ENCODE results near the gene ABHD14A.

The ABHD14A gene

DNA sequence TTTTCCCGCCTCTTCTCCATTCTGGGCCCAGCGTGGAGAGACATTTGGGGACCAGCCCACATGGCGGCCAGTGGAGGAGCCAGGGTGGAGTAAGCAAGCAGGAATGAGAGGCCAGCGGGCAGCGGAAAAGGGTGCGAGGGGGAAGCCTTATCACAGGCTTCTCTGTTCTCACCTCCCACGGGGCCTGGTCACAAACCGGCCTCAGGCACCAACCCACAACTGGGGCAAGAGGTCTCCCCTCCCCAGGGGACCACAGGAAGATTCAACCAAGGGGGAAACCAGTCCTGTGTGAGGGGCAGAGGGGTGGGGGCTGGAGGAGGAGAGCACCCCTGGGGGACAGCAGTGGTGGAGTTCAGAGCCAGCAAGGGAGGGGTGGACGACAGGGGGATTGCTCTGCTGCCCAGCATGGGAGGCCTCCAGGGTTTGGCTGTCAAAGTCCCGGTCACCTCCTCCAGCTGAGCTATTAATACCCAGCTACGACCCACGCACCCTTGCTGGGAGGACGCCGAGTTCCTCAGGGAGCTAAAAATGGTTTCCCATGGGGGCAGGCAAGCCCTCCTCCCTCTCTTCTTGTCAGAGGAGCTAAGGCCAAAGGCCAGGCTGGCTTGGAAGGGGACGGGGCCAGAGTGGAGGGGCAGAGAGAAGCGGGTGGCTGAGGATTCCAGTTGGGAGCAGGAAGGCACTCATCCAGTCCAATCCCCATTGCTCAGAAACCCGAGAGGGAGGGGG lies 44.7 kb downstream of the ABHD14A start:
- Histone ChIP-seq H3K9ac (ENCODE audit: low read length) (no peak overlapping the region), H3K4me2 (ENCODE audit: low read length) (no peak overlapping the region), H3K27ac (ENCODE audit: low read length) (no peak overlapping the region), H3K27me3 (ENCODE audit: low read depth, low read length) (peaks cover 11% of the 10 kb centered on the region; the same call in 1 of the 2 replicates), H3K9me3 (ENCODE audit: insufficient read depth, low read length) (no peaks in the 10 kb centered on the region), H4K20me1 (ENCODE audit: insufficient read depth, low read length) (no peaks in the 10 kb centered on the region), H3K36me3 (replicated peaks; ENCODE audit: low read depth, low read length) (no peaks in the 10 kb centered on the region), H3K4me3 (ENCODE audit: low read length) (no peak overlapping the region), H3K4me1 (ENCODE audit: low read length) (peaks cover 33% of the 10 kb centered on the region), H3K79me2 (ENCODE audit: low read length) (no peaks in the 10 kb centered on the region), H2AFZ (ENCODE audit: low read depth, low read length) (no peak overlapping the region)
- TF ChIP-seq, protein P1, sequence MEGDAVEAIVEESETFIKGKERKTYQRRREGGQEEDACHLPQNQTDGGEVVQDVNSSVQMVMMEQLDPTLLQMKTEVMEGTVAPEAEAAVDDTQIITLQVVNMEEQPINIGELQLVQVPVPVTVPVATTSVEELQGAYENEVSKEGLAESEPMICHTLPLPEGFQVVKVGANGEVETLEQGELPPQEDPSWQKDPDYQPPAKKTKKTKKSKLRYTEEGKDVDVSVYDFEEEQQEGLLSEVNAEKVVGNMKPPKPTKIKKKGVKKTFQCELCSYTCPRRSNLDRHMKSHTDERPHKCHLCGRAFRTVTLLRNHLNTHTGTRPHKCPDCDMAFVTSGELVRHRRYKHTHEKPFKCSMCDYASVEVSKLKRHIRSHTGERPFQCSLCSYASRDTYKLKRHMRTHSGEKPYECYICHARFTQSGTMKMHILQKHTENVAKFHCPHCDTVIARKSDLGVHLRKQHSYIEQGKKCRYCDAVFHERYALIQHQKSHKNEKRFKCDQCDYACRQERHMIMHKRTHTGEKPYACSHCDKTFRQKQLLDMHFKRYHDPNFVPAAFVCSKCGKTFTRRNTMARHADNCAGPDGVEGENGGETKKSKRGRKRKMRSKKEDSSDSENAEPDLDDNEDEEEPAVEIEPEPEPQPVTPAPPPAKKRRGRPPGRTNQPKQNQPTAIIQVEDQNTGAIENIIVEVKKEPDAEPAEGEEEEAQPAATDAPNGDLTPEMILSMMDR (IDR thresholded peaks at IDR 0.05; ENCODE audit: low read depth, low read length): no peak
- TF ChIP-seq EZH2phosphoT487 (IDR thresholded peaks at IDR 0.05; ENCODE audit: low read depth): no peak

DNA sequence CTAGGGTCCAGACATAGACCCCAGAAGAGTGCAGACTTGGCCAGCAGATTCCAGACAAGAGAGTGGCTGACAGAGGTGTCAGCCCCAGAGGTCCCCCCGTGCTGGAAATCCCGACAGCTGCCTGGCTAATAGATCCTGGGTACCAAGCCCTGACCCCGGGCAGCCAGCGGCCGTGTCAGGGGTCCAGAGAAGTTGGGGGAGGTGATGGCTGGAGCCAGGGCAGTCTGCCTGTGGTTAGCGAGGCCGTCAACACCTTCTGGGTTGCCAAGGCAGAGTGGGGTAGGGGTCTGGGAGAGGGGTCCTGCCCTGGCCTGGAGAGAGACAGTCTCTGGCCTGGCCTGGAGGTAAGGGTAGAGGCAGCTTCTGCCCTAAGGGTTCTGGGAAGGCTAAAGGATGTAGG lies 45.9 kb downstream of the ABHD14A start:
- TF ChIP-seq, protein P1 (IDR thresholded peaks at IDR 0.05; ENCODE audit: low read depth, low read length): no peak
- no peak for TF ChIP-seq EZH2phosphoT487 (IDR thresholded peaks at IDR 0.05; ENCODE audit: low read depth)
- Histone ChIP-seq H3K9me3 (ENCODE audit: insufficient read depth, low read length) (no peaks in the 10 kb centered on the region), H3K79me2 (ENCODE audit: low read length) (no peaks in the 10 kb centered on the region), H3K9ac (ENCODE audit: low read length) (no peak overlapping the region), H3K27me3 (ENCODE audit: low read depth, low read length) (peaks cover 16% of the 10 kb centered on the region), H3K4me1 (ENCODE audit: low read length) (peaks cover 27% of the 10 kb centered on the region), H2AFZ (ENCODE audit: low read depth, low read length) (no peak overlapping the region), H3K36me3 (replicated peaks; ENCODE audit: low read depth, low read length) (no peaks in the 10 kb centered on the region), H3K27ac (ENCODE audit: low read length) (no peak overlapping the region), H4K20me1 (ENCODE audit: insufficient read depth, low read length) (no peaks in the 10 kb centered on the region), H3K4me2 (ENCODE audit: low read length) (no peak overlapping the region), H3K4me3 (ENCODE audit: low read length) (no peak overlapping the region)

DNA sequence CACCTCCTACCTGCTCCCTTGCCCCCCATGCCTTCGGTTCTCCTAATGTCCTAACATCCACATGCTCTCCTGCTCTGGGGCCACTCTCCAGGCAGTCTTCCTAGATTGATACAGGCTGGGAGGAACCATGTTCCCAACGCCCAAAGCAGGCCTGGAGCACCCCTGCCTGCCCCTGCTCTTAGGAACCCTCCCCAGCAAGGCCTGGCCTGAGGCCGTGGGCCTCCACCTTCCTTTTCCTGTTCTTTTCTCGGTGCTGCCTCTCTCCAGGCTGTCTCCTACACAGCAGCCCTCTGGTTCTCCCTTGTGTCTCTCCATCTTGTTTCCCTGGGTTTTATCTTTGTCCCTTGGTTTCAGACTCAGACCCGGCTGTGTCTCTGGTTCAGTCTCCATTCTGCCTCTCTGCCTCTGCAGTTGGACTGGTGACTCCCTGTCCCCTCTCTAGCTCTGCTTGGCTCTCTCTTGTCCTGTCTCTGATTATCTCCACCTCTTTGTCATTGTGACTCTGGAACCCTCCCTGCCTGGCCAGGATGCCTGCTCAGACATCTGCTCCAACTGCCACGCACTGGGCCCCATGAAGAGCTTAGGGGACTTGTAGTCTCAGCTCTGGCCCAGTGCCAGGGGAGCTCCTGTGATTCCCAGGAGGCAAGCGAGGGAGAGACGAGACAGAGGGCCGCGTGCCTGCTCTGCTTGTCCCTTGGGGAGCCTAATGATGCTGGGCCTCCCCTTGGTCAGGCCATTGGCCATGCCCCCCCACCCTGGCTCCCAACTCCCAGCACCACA lies 46.8 kb downstream of the ABHD14A start:
- H3K27me3 ChIP-seq (ENCODE audit: low read depth, low read length): peaks cover 12% of the 10 kb centered on the region
- no peak overlapping the region for H3K4me3 ChIP-seq (ENCODE audit: low read length)
- H3K4me2 ChIP-seq (ENCODE audit: low read length): no peak overlapping the region
- H3K27ac ChIP-seq (ENCODE audit: low read length): no peak overlapping the region
- no peaks in the 10 kb centered on the region for H3K79me2 ChIP-seq (ENCODE audit: low read length)
- no peaks in the 10 kb centered on the region for H3K9me3 ChIP-seq (ENCODE audit: insufficient read depth, low read length)
- H3K4me1 ChIP-seq (ENCODE audit: low read length): peaks cover 27% of the 10 kb centered on the region
- H3K9ac ChIP-seq (ENCODE audit: low read length): no peak overlapping the region
- TF ChIP-seq EZH2phosphoT487 (IDR thresholded peaks at IDR 0.05; ENCODE audit: low read depth): no peak
- TF ChIP-seq, protein P1 (IDR thresholded peaks at IDR 0.05; ENCODE audit: low read depth, low read length): no peak
- H3K36me3 ChIP-seq (replicated peaks; ENCODE audit: low read depth, low read length): no peaks in the 10 kb centered on the region
- H4K20me1 ChIP-seq (ENCODE audit: insufficient read depth, low read length): no peaks in the 10 kb centered on the region
- H2AFZ ChIP-seq (ENCODE audit: low read depth, low read length): no peak overlapping the region

DNA sequence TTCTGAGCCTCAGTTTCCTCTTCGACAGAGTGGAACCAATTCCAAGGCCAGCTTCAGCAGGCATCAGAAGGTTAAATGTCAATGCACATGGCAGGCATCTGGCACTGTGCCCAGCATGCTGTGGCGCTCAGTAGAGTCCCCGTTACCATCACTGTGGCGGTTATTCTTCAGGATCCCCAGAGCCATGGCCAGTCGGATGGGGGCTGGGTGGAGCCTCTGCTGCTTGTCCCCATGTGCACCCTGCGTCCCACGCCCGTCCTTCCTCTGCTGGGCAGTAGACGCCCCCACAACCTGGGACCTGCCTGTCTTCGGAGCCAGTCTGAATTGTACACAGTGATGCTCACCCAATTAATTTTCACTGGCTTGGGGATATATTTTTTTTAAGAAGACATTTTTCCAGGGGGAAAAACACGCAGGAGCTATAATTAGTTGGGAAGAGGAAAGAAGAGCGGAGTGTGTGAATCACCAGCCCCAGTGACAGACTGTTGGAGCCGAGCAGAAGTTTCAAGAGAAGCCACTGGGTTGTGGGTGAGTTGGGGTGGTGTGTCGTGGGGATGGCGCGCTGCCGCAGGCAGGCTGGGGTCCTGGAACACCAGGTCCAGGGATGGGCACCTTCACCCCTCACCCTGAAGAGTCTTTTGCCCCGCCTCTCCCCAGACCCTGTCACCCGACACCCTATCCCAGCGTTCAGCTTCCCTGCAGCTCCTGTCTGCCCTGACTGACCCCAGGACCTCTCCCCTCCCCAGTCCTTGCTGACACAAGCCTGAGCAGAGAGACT lies 47.6 kb downstream of the ABHD14A start:
- no peaks in the 10 kb centered on the region for H3K79me2 ChIP-seq (ENCODE audit: low read length)
- H3K4me3 ChIP-seq (ENCODE audit: low read length): no peak overlapping the region
- peaks cover 27% of the 10 kb centered on the region for H3K4me1 ChIP-seq (ENCODE audit: low read length)
- H3K36me3 ChIP-seq (replicated peaks; ENCODE audit: low read depth, low read length): no peaks in the 10 kb centered on the region
- peaks cover 7% of the 10 kb centered on the region; the same call in 1 of the 2 replicates for H3K27me3 ChIP-seq (ENCODE audit: low read depth, low read length)
- H3K4me2 ChIP-seq (ENCODE audit: low read length): no peak overlapping the region
- no peak for TF ChIP-seq EZH2phosphoT487 (IDR thresholded peaks at IDR 0.05; ENCODE audit: low read depth)
- TF ChIP-seq, protein P1 (IDR thresholded peaks at IDR 0.05; ENCODE audit: low read depth, low read length): no peak
- H4K20me1 ChIP-seq (ENCODE audit: insufficient read depth, low read length): no peaks in the 10 kb centered on the region
- no peak overlapping the region for H2AFZ ChIP-seq (ENCODE audit: low read depth, low read length)
- no peaks in the 10 kb centered on the region for H3K9me3 ChIP-seq (ENCODE audit: insufficient read depth, low read length)
- H3K9ac ChIP-seq (ENCODE audit: low read length): no peak overlapping the region
- H3K27ac ChIP-seq (ENCODE audit: low read length): no peak overlapping the region

Measured in OCI-LY3 (cell line).